GM20000 (cell line): ENCODE data around the gene ARHGAP24.

ENCODE experiments used
- DNase-seq: peaks from one replicate; pipeline ENCODE4 v3.0.0; 2012; ENCODE audit warnings: low spot score
- TF ChIP-seq, protein P1 (sequence below): IDR thresholded peaks from 2 replicates; pipeline ENCODE4 v1.5.1; 2012; ENCODE audit warnings: mild to moderate bottlenecking, control low read depth; ENCODE audit errors: extremely low read depth, missing control alignments

The ARHGAP24 gene

GRCh38 chr4:85474818-85475630 is at the start of gene ARHGAP24:
Gene ARHGAP24 (plus strand): TSS chr4:85475150.
- peak; percentile 78 for DNase-seq
- TF ChIP-seq, protein P1, sequence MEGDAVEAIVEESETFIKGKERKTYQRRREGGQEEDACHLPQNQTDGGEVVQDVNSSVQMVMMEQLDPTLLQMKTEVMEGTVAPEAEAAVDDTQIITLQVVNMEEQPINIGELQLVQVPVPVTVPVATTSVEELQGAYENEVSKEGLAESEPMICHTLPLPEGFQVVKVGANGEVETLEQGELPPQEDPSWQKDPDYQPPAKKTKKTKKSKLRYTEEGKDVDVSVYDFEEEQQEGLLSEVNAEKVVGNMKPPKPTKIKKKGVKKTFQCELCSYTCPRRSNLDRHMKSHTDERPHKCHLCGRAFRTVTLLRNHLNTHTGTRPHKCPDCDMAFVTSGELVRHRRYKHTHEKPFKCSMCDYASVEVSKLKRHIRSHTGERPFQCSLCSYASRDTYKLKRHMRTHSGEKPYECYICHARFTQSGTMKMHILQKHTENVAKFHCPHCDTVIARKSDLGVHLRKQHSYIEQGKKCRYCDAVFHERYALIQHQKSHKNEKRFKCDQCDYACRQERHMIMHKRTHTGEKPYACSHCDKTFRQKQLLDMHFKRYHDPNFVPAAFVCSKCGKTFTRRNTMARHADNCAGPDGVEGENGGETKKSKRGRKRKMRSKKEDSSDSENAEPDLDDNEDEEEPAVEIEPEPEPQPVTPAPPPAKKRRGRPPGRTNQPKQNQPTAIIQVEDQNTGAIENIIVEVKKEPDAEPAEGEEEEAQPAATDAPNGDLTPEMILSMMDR, result no peak

DNA sequence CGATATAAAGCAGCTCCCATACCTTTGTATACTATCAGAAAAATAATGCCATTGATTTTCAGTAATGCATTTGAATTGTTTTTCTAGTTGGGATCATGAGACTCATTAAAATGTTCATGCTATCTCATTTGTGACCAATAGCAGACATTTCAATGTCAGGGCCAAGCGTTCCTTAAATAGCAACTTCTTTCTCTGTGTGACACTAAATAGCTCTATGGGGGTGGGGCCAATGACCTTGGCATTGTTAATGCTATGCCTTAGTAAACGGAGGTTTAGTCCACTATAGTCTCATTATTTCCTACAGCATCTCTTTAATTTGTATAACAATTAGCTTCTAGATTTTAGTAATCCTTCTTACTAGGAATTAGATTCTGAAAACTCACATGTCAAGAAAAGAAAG is 48.6 kb upstream of the ARHGAP24 start:
- TF ChIP-seq, protein P1, result no peak
- no peak for DNase-seq

GRCh38 chr4:85427123-85427522 is 47.8 kb upstream of the ARHGAP24 start:
- TF ChIP-seq, protein P1, result no peak
- DNase-seq, result no peak

DNA sequence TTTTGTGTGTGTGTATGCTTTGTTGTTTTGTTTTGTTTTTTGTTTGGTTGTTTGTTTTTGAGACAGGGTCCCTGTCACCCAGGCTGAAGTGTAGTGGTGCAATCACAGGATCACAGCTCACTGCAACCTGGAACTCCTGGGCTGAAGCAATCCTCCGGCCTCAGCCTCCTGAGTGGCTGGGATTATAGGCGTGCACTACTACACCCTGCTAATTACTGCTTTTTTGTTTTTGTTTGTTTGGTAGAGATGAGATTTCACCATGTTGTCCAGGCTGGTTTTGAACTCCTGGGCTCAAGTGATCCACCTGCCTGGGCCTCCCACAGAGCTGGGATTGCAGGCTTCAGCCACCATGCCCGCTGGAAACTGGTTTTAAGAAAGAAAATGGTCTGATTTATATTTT is 44.7 kb upstream of the ARHGAP24 start:
- TF ChIP-seq, protein P1, result no peak
- no peak for DNase-seq

- TF ChIP-seq, protein P1, result no peak
- no peak for DNase-seq
These were observed 44.3 kb upstream of the ARHGAP24 start for GRCh38 chr4:85430697-85431096.

DNA sequence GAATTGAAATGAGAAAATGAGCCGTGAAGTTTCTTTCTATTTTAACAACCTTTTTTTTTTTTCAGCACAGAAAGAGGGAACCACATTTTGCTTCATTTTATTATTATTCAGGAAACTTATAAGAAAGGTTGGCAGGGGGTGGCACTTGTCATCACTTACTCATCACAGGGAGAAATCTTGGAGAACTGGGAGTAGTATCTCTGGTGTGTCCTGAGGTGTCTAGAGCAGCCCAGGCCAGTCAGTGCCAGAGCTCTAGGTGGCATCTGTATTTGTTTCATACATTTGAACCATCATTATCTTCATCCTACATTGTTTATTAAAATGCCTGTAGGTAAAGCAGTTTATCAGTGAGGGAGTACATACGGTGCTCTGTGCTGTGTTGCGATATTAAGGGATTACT is 43.8 kb upstream of the ARHGAP24 start:
- no peak for DNase-seq
- TF ChIP-seq, protein P1, result no peak

DNA sequence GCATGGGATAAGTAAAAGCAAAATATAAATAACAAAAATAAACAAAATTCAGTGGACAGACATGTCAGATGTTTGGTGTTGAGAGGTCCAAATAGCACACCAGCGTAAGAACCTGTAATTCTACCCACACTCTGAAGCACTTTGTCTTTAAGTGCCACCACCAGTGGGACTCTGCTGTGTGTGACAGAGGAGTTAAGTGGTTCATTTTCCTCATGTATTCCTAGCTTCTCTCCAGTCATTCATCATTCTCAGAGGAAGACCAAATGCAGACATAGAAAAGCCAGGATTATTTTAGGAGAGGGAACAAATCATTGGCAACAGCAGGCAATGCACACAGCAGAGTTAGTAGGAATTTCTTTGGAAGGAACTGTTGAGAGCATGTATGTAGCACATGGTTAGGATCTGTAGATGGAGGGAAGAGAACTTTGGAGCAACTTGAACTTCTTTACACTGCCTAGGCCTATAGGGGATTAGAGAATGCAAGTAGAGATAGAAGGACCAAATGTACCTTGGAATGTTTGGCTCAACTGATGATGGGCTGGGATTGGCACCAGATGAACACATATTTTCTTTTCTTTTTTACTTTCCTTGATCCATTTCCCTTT is 43.0 kb upstream of the ARHGAP24 start:
- TF ChIP-seq, protein P1, result no peak
- no peak for DNase-seq
